SU-DHL-6 (cell line): ENCODE data around the gene R3HDM2.

Experiments
- EZH2phosphoT487 ChIP-seq: fragments of 200-600 bp; sonication (generic), shearing (Covaris generic); conservative IDR thresholded peaks from 2 replicates; pipeline ENCODE4 v1.6.1; 2018; ENCODE audit warnings: mild to moderate bottlenecking, antibody characterized with exemption, low read length, moderate library complexity, mixed read lengths
- TF ChIP-seq, protein P1 (sequence below): fragments of 200-600 bp; sonication (generic); IDR thresholded peaks from one replicate; pipeline ENCODE4 v1.5.1; 2017; ENCODE audit warnings: antibody characterized with exemption, mild to moderate bottlenecking, low read length, moderate library complexity; ENCODE audit not compliant: insufficient read depth, poor library complexity, severe bottlenecking

DNA sequence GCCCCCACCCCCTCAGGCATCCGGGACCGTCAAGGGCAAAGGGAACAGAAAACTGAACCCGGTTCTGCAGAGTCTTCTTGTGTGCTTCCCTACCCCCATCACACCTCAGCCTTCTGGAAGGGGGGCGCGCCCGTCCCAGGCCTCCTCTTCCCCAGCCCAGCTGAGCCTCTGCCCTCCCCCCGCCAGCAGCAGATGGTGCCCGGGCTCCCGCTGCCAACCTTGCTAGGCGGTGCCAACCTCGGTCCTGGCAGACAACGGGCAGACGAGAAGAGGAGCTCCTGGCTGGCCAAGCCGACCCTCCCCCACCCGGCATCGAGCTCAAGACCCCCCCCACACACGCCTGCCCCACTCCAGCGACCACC lies 188.5 kb downstream of the R3HDM2 start:
- TF ChIP-seq, protein P1, sequence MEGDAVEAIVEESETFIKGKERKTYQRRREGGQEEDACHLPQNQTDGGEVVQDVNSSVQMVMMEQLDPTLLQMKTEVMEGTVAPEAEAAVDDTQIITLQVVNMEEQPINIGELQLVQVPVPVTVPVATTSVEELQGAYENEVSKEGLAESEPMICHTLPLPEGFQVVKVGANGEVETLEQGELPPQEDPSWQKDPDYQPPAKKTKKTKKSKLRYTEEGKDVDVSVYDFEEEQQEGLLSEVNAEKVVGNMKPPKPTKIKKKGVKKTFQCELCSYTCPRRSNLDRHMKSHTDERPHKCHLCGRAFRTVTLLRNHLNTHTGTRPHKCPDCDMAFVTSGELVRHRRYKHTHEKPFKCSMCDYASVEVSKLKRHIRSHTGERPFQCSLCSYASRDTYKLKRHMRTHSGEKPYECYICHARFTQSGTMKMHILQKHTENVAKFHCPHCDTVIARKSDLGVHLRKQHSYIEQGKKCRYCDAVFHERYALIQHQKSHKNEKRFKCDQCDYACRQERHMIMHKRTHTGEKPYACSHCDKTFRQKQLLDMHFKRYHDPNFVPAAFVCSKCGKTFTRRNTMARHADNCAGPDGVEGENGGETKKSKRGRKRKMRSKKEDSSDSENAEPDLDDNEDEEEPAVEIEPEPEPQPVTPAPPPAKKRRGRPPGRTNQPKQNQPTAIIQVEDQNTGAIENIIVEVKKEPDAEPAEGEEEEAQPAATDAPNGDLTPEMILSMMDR = no peak
- no peak for TF ChIP-seq EZH2phosphoT487
